ENCODE measurements around the gene C1S. TPM values are rescaled to one million over a fixed set of nuclear protein-coding genes. Genes with fewer than 3 reads are reported as not detected.
"Not testable (repeated sequence)": the region's sequence is repeated elsewhere in the genome, so short reads cannot be mapped to it uniquely, and the experiment has no call there.

The C1S gene
- total RNA-seq: 6.5 TPM

GRCh38 chr12:7060353-7060954 lies at the start of gene C1S:
C1S (plus strand) TSS chr12:7060718; CDS start chr12:7061913, 1,195 bp downstream.
- FAIRE-seq: no peak
- DNase-seq (ENCODE audit: low spot score in 2 of 2): peak; percentile 24 to 50

GRCh38 chr12:7011398-7011797 lies 49.1 kb upstream of the C1S start:
- not testable (repeated sequence) for DNase-seq (ENCODE audit: low spot score in 2 of 2)

GRCh38 chr12:7012024-7012607 lies 48.4 kb upstream of the C1S start:
- FAIRE-seq (no peak), DNase-seq (ENCODE audit: low spot score in 2 of 2) (no peak)

More at GRCh38 chr12:7011398-7011797, 49.1 kb upstream of the C1S start:
- FAIRE-seq: not testable (repeated sequence)

GRCh38 chr12:7013101-7013500 lies 47.4 kb upstream of the C1S start:
- FAIRE-seq: no peak
- no peak for DNase-seq (ENCODE audit: low spot score in 2 of 2)

- FAIRE-seq: no peak
- no peak for DNase-seq (ENCODE audit: low spot score in 2 of 2)
Observed at GRCh38 chr12:7015555-7016370, 44.8 kb upstream of the C1S start.

- DNase-seq (ENCODE audit: low spot score in 2 of 2) (no peak), FAIRE-seq (no peak)
Observed at GRCh38 chr12:7016958-7017571, 43.5 kb upstream of the C1S start.

- FAIRE-seq (no peak), DNase-seq (ENCODE audit: low spot score in 2 of 2) (peak in 1 of 2 donors; percentile 27)
Observed at GRCh38 chr12:7017870-7018349, 42.6 kb upstream of the C1S start.

- FAIRE-seq: no peak
Observed at GRCh38 chr12:7018350-7019042, 42.0 kb upstream of the C1S start, which contains the start of gene LPCAT3. LPCAT3 (minus strand) TSS chr12:7018476; CDS start chr12:7018424, 52 bp downstream.

GRCh38 chr12:7019043-7019569 lies 41.4 kb upstream of the C1S start:
- no peak for DNase-seq (ENCODE audit: low spot score in 2 of 2)
- no peak for FAIRE-seq

More at GRCh38 chr12:7018350-7019042, 42.0 kb upstream of the C1S start, which contains the start of gene LPCAT3:
- peak; percentile 93 to 97 for DNase-seq (ENCODE audit: low spot score in 2 of 2)

GRCh38 chr12:7021956-7022355 lies 38.6 kb upstream of the C1S start:
- DNase-seq (ENCODE audit: low spot score in 2 of 2): no peak
- FAIRE-seq: no peak

GRCh38 chr12:7023114-7023513 lies 37.4 kb upstream of the C1S start:
- DNase-seq (ENCODE audit: low spot score in 2 of 2) (no peak), FAIRE-seq (no peak)

- no peak for DNase-seq (ENCODE audit: low spot score in 2 of 2)
- no peak for FAIRE-seq
Observed at GRCh38 chr12:7026854-7027253, 33.7 kb upstream of the C1S start.

- no peak for DNase-seq (ENCODE audit: low spot score in 2 of 2)
- no peak for FAIRE-seq
Observed at GRCh38 chr12:7031306-7031705, 29.2 kb upstream of the C1S start.

- DNase-seq (ENCODE audit: low spot score in 2 of 2): no peak
- FAIRE-seq: no peak
Observed at GRCh38 chr12:7032990-7033389, 27.5 kb upstream of the C1S start.

GRCh38 chr12:7034464-7034863 lies 26.1 kb upstream of the C1S start:
- no peak for FAIRE-seq
- no peak for DNase-seq (ENCODE audit: low spot score in 2 of 2)

GRCh38 chr12:7035463-7035862 lies 25.1 kb upstream of the C1S start:
- FAIRE-seq (no peak), DNase-seq (ENCODE audit: low spot score in 2 of 2) (no peak)

- FAIRE-seq: not testable (repeated sequence)
Observed at GRCh38 chr12:7037411-7037810, 23.1 kb upstream of the C1S start.

GRCh38 chr12:7038591-7038990 lies 21.9 kb upstream of the C1S start:
- FAIRE-seq (no peak), DNase-seq (ENCODE audit: low spot score in 2 of 2) (no peak)

More at GRCh38 chr12:7037411-7037810, 23.1 kb upstream of the C1S start:
- DNase-seq (ENCODE audit: low spot score in 2 of 2): not testable (repeated sequence)

GRCh38 chr12:7039403-7039802 lies 21.1 kb upstream of the C1S start:
- DNase-seq (ENCODE audit: low spot score in 2 of 2) (no peak), FAIRE-seq (no peak)

- FAIRE-seq (no peak), DNase-seq (ENCODE audit: low spot score in 2 of 2) (peak in 1 of 2 donors; percentile 24)
Observed at GRCh38 chr12:7042842-7043241, 17.7 kb upstream of the C1S start.

All from frontal cortex (tissue), 4 donors.